Panc1 (cell line): ENCODE measurements around the gene FAM149A. TPM values are rescaled to one million over a fixed set of nuclear protein-coding genes. Genes with fewer than 3 reads are reported as not detected.

Source experiments
- ATAC-seq: fragments of 200-7000 bp; cut with Tn5 transposase; 2 replicates; pipeline ENCODE4 v1.9.1; 2020; ENCODE audit warnings: mild to moderate bottlenecking, moderate library complexity
- BruUV-seq: library from RNA; stranded (reverse); fragments of 400-500 nt; replicated peaks from 2 replicates; lab custom pipeline; 2021; lab: Mats Ljungman, UMichigan
- CTCF ChIA-PET: fragments of 300-600 bp; sonication (Branson Sonifier 250); formaldehyde crosslinking; loops from one replicate; lab custom pipeline; 2022; ENCODE audit warnings: antibody characterized with exemption; lab: Charles Lee
- POLR2A ChIA-PET: fragments of 300-600 bp; sonication (Branson Sonifier 250); formaldehyde crosslinking; loops from one replicate; lab custom pipeline; 2022; ENCODE audit warnings: antibody characterized with exemption; lab: Charles Lee
- DNase-seq: peaks from one replicate; pipeline ENCODE4 v3.0.0-alpha.2; 2010; ENCODE audit warnings: low read depth, low spot score
- H3K27ac ChIP-seq: 2 replicates; pipeline ENCODE4 v1.5.1; 2011; ENCODE audit warnings: mild to moderate bottlenecking, low read length, inconsistent platforms
- H3K27me3 ChIP-seq: fragments of 200-500 bp; sonication (Bioruptor generic); 2 replicates; pipeline ENCODE4 v1.6.0; 2014; ENCODE audit warnings: low read length, inconsistent platforms; ENCODE audit not compliant: control insufficient read depth, insufficient read depth
- H3K36me3 ChIP-seq: fragments of 200-500 bp; sonication (Bioruptor generic); 2 replicates; pipeline ENCODE4 v1.5.1; 2014; ENCODE audit warnings: inconsistent platforms, mild to moderate bottlenecking, low read length, moderate library complexity; ENCODE audit not compliant: control insufficient read depth, insufficient read depth
- H3K4me1 ChIP-seq: 2 replicates; pipeline ENCODE4 v1.5.1; 2011; ENCODE audit warnings: inconsistent platforms, mild to moderate bottlenecking, low read length, moderate library complexity; ENCODE audit not compliant: control insufficient read depth, insufficient read depth
- H3K4me3 ChIP-seq, 2 experiments: 2 replicates each; pipeline ENCODE4 v1.5.1; 2011 to 2012; ENCODE audit warnings: low read depth in 2 of 2, low read length in 2 of 2, mild to moderate bottlenecking in 2 of 2, inconsistent platforms in 1 of 2, moderate library complexity in 1 of 2
- H3K9me3 ChIP-seq: fragments of 200-500 bp; sonication (Bioruptor generic); 2 replicates; pipeline ENCODE4 v1.5.1; 2014; ENCODE audit warnings: low read depth, mild to moderate bottlenecking, inconsistent platforms, low read length, moderate library complexity; ENCODE audit not compliant: control insufficient read depth, insufficient read depth
- POLR2AphosphoS5 ChIP-seq: IDR thresholded peaks from 2 replicates; pipeline ENCODE4 v1.6.1; 2012; ENCODE audit warnings: mild to moderate bottlenecking, low read depth, low read length, moderate library complexity
- SIN3A ChIP-seq: IDR thresholded peaks from 2 replicates; pipeline ENCODE4 v1.6.1; 2012; ENCODE audit warnings: low read depth, mild to moderate bottlenecking, low read length, moderate library complexity, borderline replicate concordance; ENCODE audit not compliant: insufficient read depth
- TCF7L2 ChIP-seq: IDR thresholded peaks from 2 replicates; pipeline ENCODE4 v1.6.1; 2011; ENCODE audit warnings: mild to moderate bottlenecking, low read depth, low read length, inconsistent platforms
- in situ Hi-C: cut with HindIII; loops from 2 replicates; pipeline ENCODE4 v1.10.0; 2016; ENCODE audit warnings: low sequenced_read_pairs, low pct_unique_long_range_greater_than_20kb
- intact Hi-C: fragments of 100-400 bp; cut with micrococcal nuclease; formaldehyde crosslinking; loops from one replicate; pipeline ENCODE4 v1.10.0; 2022; ENCODE audit not compliant: unreplicated experiment
- total RNA-seq: library from RNA; stranded (reverse); gene quantifications from one replicate; pipeline ENCODE4 v1.2.1, GENCODE V29; 2021; ENCODE audit not compliant: unreplicated experiment
- TF ChIP-seq, protein P1 (sequence below): fragments of 450-650 bp; IDR thresholded peaks from 2 replicates; pipeline ENCODE4 v1.5.1; 2017; ENCODE audit warnings: mild to moderate bottlenecking
- TF ChIP-seq, protein P2 (sequence below), 2 experiments: IDR thresholded peaks; 2 replicates each; pipeline ENCODE4 v1.6.1; 2011 to 2012; ENCODE audit warnings: low read depth in 2 of 2, control low read depth in 1 of 2, low read length in 1 of 2, mild to moderate bottlenecking in 1 of 2, moderate library complexity in 1 of 2; ENCODE audit not compliant: insufficient read depth in 1 of 2

FAM149A gene
- total RNA-seq, 1 experiment from 2014 or later = 0.13 TPM

DNA sequence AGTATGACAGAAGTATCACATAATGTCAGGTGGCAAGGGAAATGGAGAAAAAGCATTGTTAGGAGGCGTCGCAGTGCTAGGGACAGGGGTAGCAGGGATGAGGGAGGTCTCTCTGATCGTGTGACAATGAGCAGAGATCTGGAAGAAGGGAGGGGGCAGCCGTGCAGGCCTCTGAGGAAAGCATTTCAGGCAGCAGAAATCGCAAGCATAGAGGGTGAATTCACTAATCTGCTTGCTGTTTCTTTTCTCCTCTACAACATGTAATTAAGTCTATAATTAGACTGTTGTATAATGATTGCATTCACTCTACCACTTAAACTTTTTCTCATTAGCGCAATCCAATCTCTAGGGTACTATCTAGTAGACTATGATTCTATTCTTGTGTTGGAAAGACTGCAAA is 96.0 kb downstream of the FAM149A start:
- Histone ChIP-seq H3K27me3 (no peaks in the 10 kb centered on the region), H3K4me3 (no peak overlapping the region), H3K4me1 (no peaks in the 10 kb centered on the region), H3K9me3 (no peaks in the 10 kb centered on the region), H3K36me3 (no peaks in the 10 kb centered on the region), H3K27ac (no peak overlapping the region)
- DNase-seq (no peak), ATAC-seq (no peak)
- no TSS peak for BruUV-seq
- in situ Hi-C loops = no loop called here
- ChIA-PET CTCF (no interaction called here), POLR2A (no interaction called here)
- no peak for TF ChIP-seq SIN3A
- TF ChIP-seq POLR2AphosphoS5 = no peak
- TF ChIP-seq TCF7L2 = no peak
- TF ChIP-seq, protein P1, sequence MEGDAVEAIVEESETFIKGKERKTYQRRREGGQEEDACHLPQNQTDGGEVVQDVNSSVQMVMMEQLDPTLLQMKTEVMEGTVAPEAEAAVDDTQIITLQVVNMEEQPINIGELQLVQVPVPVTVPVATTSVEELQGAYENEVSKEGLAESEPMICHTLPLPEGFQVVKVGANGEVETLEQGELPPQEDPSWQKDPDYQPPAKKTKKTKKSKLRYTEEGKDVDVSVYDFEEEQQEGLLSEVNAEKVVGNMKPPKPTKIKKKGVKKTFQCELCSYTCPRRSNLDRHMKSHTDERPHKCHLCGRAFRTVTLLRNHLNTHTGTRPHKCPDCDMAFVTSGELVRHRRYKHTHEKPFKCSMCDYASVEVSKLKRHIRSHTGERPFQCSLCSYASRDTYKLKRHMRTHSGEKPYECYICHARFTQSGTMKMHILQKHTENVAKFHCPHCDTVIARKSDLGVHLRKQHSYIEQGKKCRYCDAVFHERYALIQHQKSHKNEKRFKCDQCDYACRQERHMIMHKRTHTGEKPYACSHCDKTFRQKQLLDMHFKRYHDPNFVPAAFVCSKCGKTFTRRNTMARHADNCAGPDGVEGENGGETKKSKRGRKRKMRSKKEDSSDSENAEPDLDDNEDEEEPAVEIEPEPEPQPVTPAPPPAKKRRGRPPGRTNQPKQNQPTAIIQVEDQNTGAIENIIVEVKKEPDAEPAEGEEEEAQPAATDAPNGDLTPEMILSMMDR = no peak
- TF ChIP-seq, protein P2, sequence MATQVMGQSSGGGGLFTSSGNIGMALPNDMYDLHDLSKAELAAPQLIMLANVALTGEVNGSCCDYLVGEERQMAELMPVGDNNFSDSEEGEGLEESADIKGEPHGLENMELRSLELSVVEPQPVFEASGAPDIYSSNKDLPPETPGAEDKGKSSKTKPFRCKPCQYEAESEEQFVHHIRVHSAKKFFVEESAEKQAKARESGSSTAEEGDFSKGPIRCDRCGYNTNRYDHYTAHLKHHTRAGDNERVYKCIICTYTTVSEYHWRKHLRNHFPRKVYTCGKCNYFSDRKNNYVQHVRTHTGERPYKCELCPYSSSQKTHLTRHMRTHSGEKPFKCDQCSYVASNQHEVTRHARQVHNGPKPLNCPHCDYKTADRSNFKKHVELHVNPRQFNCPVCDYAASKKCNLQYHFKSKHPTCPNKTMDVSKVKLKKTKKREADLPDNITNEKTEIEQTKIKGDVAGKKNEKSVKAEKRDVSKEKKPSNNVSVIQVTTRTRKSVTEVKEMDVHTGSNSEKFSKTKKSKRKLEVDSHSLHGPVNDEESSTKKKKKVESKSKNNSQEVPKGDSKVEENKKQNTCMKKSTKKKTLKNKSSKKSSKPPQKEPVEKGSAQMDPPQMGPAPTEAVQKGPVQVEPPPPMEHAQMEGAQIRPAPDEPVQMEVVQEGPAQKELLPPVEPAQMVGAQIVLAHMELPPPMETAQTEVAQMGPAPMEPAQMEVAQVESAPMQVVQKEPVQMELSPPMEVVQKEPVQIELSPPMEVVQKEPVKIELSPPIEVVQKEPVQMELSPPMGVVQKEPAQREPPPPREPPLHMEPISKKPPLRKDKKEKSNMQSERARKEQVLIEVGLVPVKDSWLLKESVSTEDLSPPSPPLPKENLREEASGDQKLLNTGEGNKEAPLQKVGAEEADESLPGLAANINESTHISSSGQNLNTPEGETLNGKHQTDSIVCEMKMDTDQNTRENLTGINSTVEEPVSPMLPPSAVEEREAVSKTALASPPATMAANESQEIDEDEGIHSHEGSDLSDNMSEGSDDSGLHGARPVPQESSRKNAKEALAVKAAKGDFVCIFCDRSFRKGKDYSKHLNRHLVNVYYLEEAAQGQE (IDR thresholded peaks at IDR 0.05; ENCODE audit: insufficient read depth in 1 of 2, low read depth in 2 of 2, low read length in 1 of 2) = no peak
- intact Hi-C loops = no loop called here

DNA sequence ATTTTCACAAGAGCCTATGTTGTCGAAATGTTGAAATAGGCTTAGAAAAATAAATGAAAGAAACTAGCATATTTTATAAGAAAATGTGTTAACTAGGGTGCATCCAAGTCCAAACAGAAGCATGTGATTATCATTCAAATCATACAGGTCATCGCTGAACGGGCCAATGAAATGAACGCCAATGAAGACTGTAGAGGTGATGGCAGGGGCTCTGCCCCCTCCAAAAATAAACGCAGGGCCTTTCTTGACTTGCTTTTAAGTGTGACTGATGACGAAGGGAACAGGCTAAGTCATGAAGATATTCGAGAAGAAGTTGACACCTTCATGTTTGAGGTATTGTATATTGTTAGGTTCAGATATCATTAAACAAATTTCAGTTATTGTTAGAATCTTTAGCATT is 96.5 kb downstream of the FAM149A start:
- intact Hi-C loops = no loop called here
- TF ChIP-seq TCF7L2 (no peak), POLR2AphosphoS5 (no peak), SIN3A (no peak)
- TF ChIP-seq, protein P2 (IDR thresholded peaks at IDR 0.05; ENCODE audit: insufficient read depth in 1 of 2, low read depth in 2 of 2, low read length in 1 of 2) = no peak
- TF ChIP-seq, protein P1 = no peak
- Histone ChIP-seq H3K27me3 (no peaks in the 10 kb centered on the region), H3K36me3 (no peaks in the 10 kb centered on the region), H3K9me3 (no peaks in the 10 kb centered on the region), H3K4me3 (no peak overlapping the region), H3K4me1 (no peaks in the 10 kb centered on the region), H3K27ac (no peak overlapping the region)
- BruUV-seq = no TSS peak
- in situ Hi-C loops = no loop called here
- ChIA-PET CTCF (no interaction called here), POLR2A (no interaction called here)
- ATAC-seq = no peak
- no peak for DNase-seq
